ENCODE results near the gene ERBB3.
"Not testable (repeated sequence)": the region's sequence is repeated elsewhere in the genome, so short reads cannot be mapped to it uniquely, and the experiment has no call there.

- TF ChIP-seq CTCF (IDR thresholded peaks at IDR 0.05); ZFX (IDR thresholded peaks at IDR 0.05; ENCODE audit: borderline replicate concordance): not testable (repeated sequence)
These were observed 2.0 kb upstream of the ERBB3 start for GRCh38 chr12:56077966-56078365.

All from 22Rv1 (cell line).